Ascending aorta (tissue), 2 donors: Measurements from ENCODE around the gene C8B. TPM values are rescaled to one million over a fixed set of nuclear protein-coding genes. Genes with fewer than 3 reads are reported as not detected.

Experiments
- DNase-seq, 2 donors: peaks; one replicate each; pipeline ENCODE4 v3.0.0-alpha.2; 2019; ENCODE audit warnings: low spot score in 2 of 2
- H3K27ac ChIP-seq, 2 donors: fragments of 200-600 bp; sonication (generic); one replicate each; pipeline ENCODE4 v1.5.1; 2016 to 2017; ENCODE audit warnings: mild to moderate bottlenecking in 1 of 2
- H3K27me3 ChIP-seq: fragments of 200-600 bp; sonication (generic); one replicate; pipeline ENCODE4 v1.5.1; 2017
- H3K36me3 ChIP-seq, 2 donors: fragments of 200-600 bp; sonication (generic); one replicate each; pipeline ENCODE4 v1.5.1; 2016
- H3K4me1 ChIP-seq, 2 donors: fragments of 200-600 bp; sonication (generic); one replicate each; pipeline ENCODE4 v1.5.1; 2016 to 2017; ENCODE audit warnings: mild to moderate bottlenecking in 1 of 2
- H3K4me3 ChIP-seq, 2 donors: fragments of 200-600 bp; sonication (generic); one replicate each; pipeline ENCODE4 v1.5.1; 2016 to 2017; ENCODE audit warnings: mild to moderate bottlenecking in 1 of 2
- H3K9me3 ChIP-seq, 2 donors: fragments of 200-600 bp; sonication (generic); one replicate each; pipeline ENCODE4 v1.5.1; 2016
- CTCF ChIP-seq, 3 experiments: fragments of 200-600 bp in 2 of 3; fragments of 450-650 bp in 1 of 3; sonication (generic) in 2 of 3; IDR thresholded peaks; one replicate each; pipeline ENCODE4 v1.5.1; 2016 to 2019; ENCODE audit warnings: antibody characterized with exemption in 3 of 3, mild to moderate bottlenecking in 1 of 3, moderate library complexity in 1 of 3
- intact Hi-C: fragments of 100-400 bp; cut with DNase I; formaldehyde crosslinking; loops from one replicate; pipeline ENCODE4 v1.15.1; 2023
- total RNA-seq: library from RNA; depleted of rRNA; stranded (reverse); fragments of >200 nt; gene quantifications from one replicate; pipeline ENCODE4 v1.1.0, GENCODE V29; 2016

The C8B gene
- total RNA-seq, 1 donor from 2014 or later: 347 TPM

- no peaks in the 10 kb centered on the region for H3K9me3 ChIP-seq
- intact Hi-C loops: no loop called here
- H3K4me3 ChIP-seq: no peak overlapping the region
- TF ChIP-seq CTCF (IDR thresholded peaks at IDR 0.05): no peak
- H3K27ac ChIP-seq: no peak overlapping the region
- no peaks in the 10 kb centered on the region for H3K36me3 ChIP-seq
- H3K4me1 ChIP-seq: no peaks in the 10 kb centered on the region
- DNase-seq: no peak
- no peaks in the 10 kb centered on the region for H3K27me3 ChIP-seq
Observed at GRCh38 chr1:56923201-56923600, 42.6 kb downstream of the C8B start.

- Histone ChIP-seq H3K27ac (no peak overlapping the region), H3K27me3 (no peaks in the 10 kb centered on the region), H3K36me3 (no peaks in the 10 kb centered on the region), H3K9me3 (no peaks in the 10 kb centered on the region), H3K4me3 (no peak overlapping the region), H3K4me1 (no peaks in the 10 kb centered on the region)
- no peak for TF ChIP-seq CTCF (IDR thresholded peaks at IDR 0.05)
- DNase-seq: no peak
- intact Hi-C loops: no loop called here
Observed at GRCh38 chr1:56922507-56922906, 43.3 kb downstream of the C8B start.

GRCh38 chr1:56922070-56922469 is 43.7 kb downstream of the C8B start:
- intact Hi-C loops: no loop called here

GRCh38 chr1:56921479-56921878 is 44.3 kb downstream of the C8B start:
- Histone ChIP-seq H3K27ac (no peak overlapping the region), H3K4me1 (no peaks in the 10 kb centered on the region), H3K27me3 (no peaks in the 10 kb centered on the region), H3K9me3 (no peaks in the 10 kb centered on the region), H3K4me3 (no peak overlapping the region), H3K36me3 (no peaks in the 10 kb centered on the region)
- intact Hi-C loops: no loop called here
- no peak for DNase-seq
- no peak for TF ChIP-seq CTCF (IDR thresholded peaks at IDR 0.05)

More at GRCh38 chr1:56922070-56922469, 43.7 kb downstream of the C8B start:
- no peak for DNase-seq
- Histone ChIP-seq H3K27me3 (no peaks in the 10 kb centered on the region), H3K36me3 (no peaks in the 10 kb centered on the region), H3K4me3 (no peak overlapping the region), H3K4me1 (no peaks in the 10 kb centered on the region), H3K9me3 (no peaks in the 10 kb centered on the region), H3K27ac (no peak overlapping the region)
- no peak for TF ChIP-seq CTCF (IDR thresholded peaks at IDR 0.05)

- no peaks in the 10 kb centered on the region for H3K9me3 ChIP-seq
- no peak overlapping the region for H3K27ac ChIP-seq
- no peak for DNase-seq
- no peaks in the 10 kb centered on the region for H3K4me1 ChIP-seq
- H3K36me3 ChIP-seq: no peaks in the 10 kb centered on the region
- intact Hi-C loops: no loop called here
- no peak overlapping the region for H3K4me3 ChIP-seq
- no peaks in the 10 kb centered on the region for H3K27me3 ChIP-seq
- no peak for TF ChIP-seq CTCF (IDR thresholded peaks at IDR 0.05)
Observed at GRCh38 chr1:56920591-56921001, 45.2 kb downstream of the C8B start.

GRCh38 chr1:56917356-56917755 is 48.5 kb downstream of the C8B start:
- no peaks in the 10 kb centered on the region for H3K36me3 ChIP-seq
- no peak for TF ChIP-seq CTCF (IDR thresholded peaks at IDR 0.05)
- no peak overlapping the region for H3K27ac ChIP-seq
- H3K27me3 ChIP-seq: no peaks in the 10 kb centered on the region
- intact Hi-C loops: no loop called here
- H3K9me3 ChIP-seq: no peaks in the 10 kb centered on the region
- no peak for DNase-seq
- no peak overlapping the region for H3K4me3 ChIP-seq
- H3K4me1 ChIP-seq: no peaks in the 10 kb centered on the region
